OCI-LY3 (cell line): ENCODE data around the gene MSI2.
A peak's percentile ranks its signal among the peaks of the same experiment; 100 is the strongest.
"Not testable (repeated sequence)": the region's sequence is repeated elsewhere in the genome, so short reads cannot be mapped to it uniquely, and the experiment has no call there.

Experiments used
- H2AFZ ChIP-seq: fragments of 200-600, 300-600 bp; shearing (Covaris generic); 2 replicates; pipeline ENCODE4 v1.6.0; 2014; ENCODE audit warnings: antibody characterized with exemption, low read depth, low read length
- H3K27ac ChIP-seq: fragments of 200-600, 300-600 bp; sonication (generic); 2 replicates; pipeline ENCODE4 v1.5.1; 2014; ENCODE audit warnings: mild to moderate bottlenecking, low read length, moderate library complexity, mixed read lengths
- H3K27me3 ChIP-seq: fragments of 200-600, 300-600 bp; sonication (generic); 2 replicates; pipeline ENCODE4 v1.6.1; 2014; ENCODE audit warnings: low read depth, low read length, mixed read lengths
- H3K36me3 ChIP-seq: fragments of 200-600, 300-600 bp; sonication (generic); replicated peaks from 2 replicates; pipeline ENCODE3; 2014; ENCODE audit warnings: low read depth, low read length, mixed read lengths
- H3K4me1 ChIP-seq: fragments of 300-600, 200-600 bp; sonication (generic); 2 replicates; pipeline ENCODE4 v1.6.1; 2014; ENCODE audit warnings: low read length, mixed read lengths
- H3K4me2 ChIP-seq: fragments of 200-600, 300-600 bp; sonication (generic); 2 replicates; pipeline ENCODE4 v1.6.1; 2014; ENCODE audit warnings: low read length, mixed read lengths
- H3K4me3 ChIP-seq: fragments of 300-600, 200-600 bp; sonication (generic); 2 replicates; pipeline ENCODE4 v1.5.1; 2014; ENCODE audit warnings: antibody characterized with exemption, mild to moderate bottlenecking, low read length, moderate library complexity
- H3K79me2 ChIP-seq: fragments of 300-600, 200-600 bp; shearing (Covaris generic); 2 replicates; pipeline ENCODE4 v1.6.1; 2014; ENCODE audit warnings: mild to moderate bottlenecking, low read length, mixed read lengths
- H3K9ac ChIP-seq: fragments of 300-600, 200-600 bp; shearing (Covaris generic); 2 replicates; pipeline ENCODE4 v1.6.0; 2014; ENCODE audit warnings: mild to moderate bottlenecking, low read length, moderate library complexity
- H3K9me3 ChIP-seq: fragments of 200-600, 300-600 bp; shearing (Covaris generic); 2 replicates; pipeline ENCODE4 v1.6.1; 2014; ENCODE audit warnings: low read length, mixed read lengths; ENCODE audit not compliant: insufficient read depth
- H4K20me1 ChIP-seq: fragments of 200-600, 300-600 bp; sonication (generic); 2 replicates; pipeline ENCODE4 v1.6.1; 2016; ENCODE audit warnings: low read length, mixed read lengths; ENCODE audit not compliant: insufficient read depth
- CTCF ChIP-seq: fragments of 200-600, 300-600 bp; sonication (generic); IDR thresholded peaks from 2 replicates; pipeline ENCODE4 v1.5.1; 2014; ENCODE audit warnings: antibody characterized with exemption, low read length, low read depth
- EZH2phosphoT487 ChIP-seq: fragments of 200-600 bp; shearing (Covaris generic); IDR thresholded peaks from 2 replicates; pipeline ENCODE4 v1.6.1; 2018; ENCODE audit warnings: antibody characterized with exemption, mixed run types, low read depth

Gene MSI2

GRCh38 chr17:57498443-57498842, 242.1 kb downstream of the MSI2 start:
- Histone ChIP-seq H3K79me2 (peaks cover 9% of the 10 kb centered on the region; the same call in 1 of the 2 replicates), H3K36me3 (no peaks in the 10 kb centered on the region)
- TF ChIP-seq EZH2phosphoT487: no peak
- no peak for TF ChIP-seq CTCF

GRCh38 chr17:57499221-57499620, 242.9 kb downstream of the MSI2 start:
- H3K9me3 ChIP-seq, H3K36me3 ChIP-seq, H2AFZ ChIP-seq, H3K27ac ChIP-seq, H4K20me1 ChIP-seq, H3K27me3 ChIP-seq, H3K9ac ChIP-seq, H3K79me2 ChIP-seq, H3K4me1 ChIP-seq, H3K4me3 ChIP-seq, H3K4me2 ChIP-seq: not testable (repeated sequence)

More at GRCh38 chr17:57498443-57498842, 242.1 kb downstream of the MSI2 start:
- Histone ChIP-seq H3K4me2 (peak overlapping the region; percentile 37; the same call in 1 of the 2 replicates), H3K27ac (no peak overlapping the region), H4K20me1 (0 out of 2 replicates have a peak, but pooled peaks cover 4% of the 10 kb centered on the region), H2AFZ (no peak overlapping the region), H3K4me1 (peaks cover 10% of the 10 kb centered on the region), H3K9me3 (no peaks in the 10 kb centered on the region), H3K27me3 (no peaks in the 10 kb centered on the region), H3K4me3 (no peak overlapping the region), H3K9ac (no peak overlapping the region)

- H3K27ac ChIP-seq: no peak overlapping the region
Observed at GRCh38 chr17:57499648-57500049, 243.3 kb downstream of the MSI2 start.

GRCh38 chr17:57501016-57501415, 244.7 kb downstream of the MSI2 start:
- H3K27me3 ChIP-seq: no peaks in the 10 kb centered on the region
- H3K9me3 ChIP-seq: no peaks in the 10 kb centered on the region
- no peaks in the 10 kb centered on the region for H3K36me3 ChIP-seq
- no peak overlapping the region for H3K27ac ChIP-seq
- 0 out of 2 replicates have a peak, but pooled peaks cover 4% of the 10 kb centered on the region for H4K20me1 ChIP-seq
- H3K4me2 ChIP-seq: no peak overlapping the region
- no peak for TF ChIP-seq EZH2phosphoT487
- no peak for TF ChIP-seq CTCF
- no peak overlapping the region for H3K4me3 ChIP-seq
- H3K79me2 ChIP-seq: peaks cover 3% of the 10 kb centered on the region; the same call in 1 of the 2 replicates
- no peak overlapping the region for H2AFZ ChIP-seq
- no peak overlapping the region for H3K9ac ChIP-seq
- H3K4me1 ChIP-seq: peaks cover 8% of the 10 kb centered on the region

More at GRCh38 chr17:57499648-57500049, 243.3 kb downstream of the MSI2 start:
- no peaks in the 10 kb centered on the region for H3K36me3 ChIP-seq
- H3K9me3 ChIP-seq: no peaks in the 10 kb centered on the region
- H3K4me2 ChIP-seq: no peak overlapping the region
- H4K20me1 ChIP-seq: 0 out of 2 replicates have a peak, but pooled peaks cover 4% of the 10 kb centered on the region
- no peak overlapping the region for H3K4me3 ChIP-seq
- peaks cover 3% of the 10 kb centered on the region; the same call in 1 of the 2 replicates for H3K79me2 ChIP-seq
- TF ChIP-seq CTCF (no peak), EZH2phosphoT487 (no peak)
- H3K4me1 ChIP-seq: peaks cover 8% of the 10 kb centered on the region
- H2AFZ ChIP-seq: no peak overlapping the region
- no peaks in the 10 kb centered on the region for H3K27me3 ChIP-seq
- H3K9ac ChIP-seq: no peak overlapping the region

GRCh38 chr17:57502022-57502421, 245.7 kb downstream of the MSI2 start:
- H3K27ac ChIP-seq: no peak overlapping the region
- H4K20me1 ChIP-seq: 0 out of 2 replicates have a peak, but pooled peaks cover 4% of the 10 kb centered on the region
- H3K36me3 ChIP-seq: no peaks in the 10 kb centered on the region
- no peaks in the 10 kb centered on the region for H3K27me3 ChIP-seq
- no peak overlapping the region for H3K4me3 ChIP-seq
- H3K79me2 ChIP-seq: peaks cover 3% of the 10 kb centered on the region; the same call in 1 of the 2 replicates
- H3K9ac ChIP-seq: no peak overlapping the region
- TF ChIP-seq CTCF (no peak), EZH2phosphoT487 (no peak)
- no peak overlapping the region for H2AFZ ChIP-seq
- no peaks in the 10 kb centered on the region for H3K9me3 ChIP-seq
- no peak overlapping the region for H3K4me2 ChIP-seq
- H3K4me1 ChIP-seq: peaks cover 14% of the 10 kb centered on the region
